HG03060 (cell line): ENCODE measurements around the gene CCNYL1.

Experiments
- ATAC-seq: cut with Tn5 transposase; IDR thresholded peaks from one replicate; pipeline ENCODE4 v1.9.1; 2021; ENCODE audit warnings: low read depth, moderate number of reproducible peaks; ENCODE audit not compliant: unreplicated experiment

The CCNYL1 gene

GRCh38 chr2:207763303-207763917 lies 52.0 kb downstream of the CCNYL1 start:
- no peak for ATAC-seq

DNA sequence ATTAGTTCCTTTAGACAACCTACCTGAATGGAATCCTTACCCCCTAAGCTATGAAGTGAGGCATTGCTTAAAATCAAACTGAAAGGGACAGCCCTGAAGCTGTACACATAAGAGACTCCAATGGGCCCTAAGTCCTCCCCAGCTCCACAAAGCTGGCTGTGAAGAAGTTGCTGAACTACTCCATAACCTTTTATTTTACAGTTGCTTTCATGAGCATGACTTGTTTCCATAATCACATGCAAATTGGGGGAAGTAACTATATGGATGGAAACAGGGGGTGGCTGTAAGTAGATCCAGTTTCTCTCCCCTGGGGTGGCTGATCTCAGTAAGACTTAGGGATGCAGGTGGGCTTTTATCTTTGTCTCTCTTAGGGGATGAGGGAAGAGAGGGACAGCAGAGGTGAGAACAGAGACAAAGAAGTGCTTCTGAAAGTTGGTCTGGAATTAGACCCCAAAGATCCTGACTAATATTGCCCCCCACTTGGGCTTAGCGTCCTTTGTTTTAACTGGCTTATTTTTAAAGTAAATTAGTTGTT lies 52.7 kb downstream of the CCNYL1 start:
- ATAC-seq: no peak

DNA sequence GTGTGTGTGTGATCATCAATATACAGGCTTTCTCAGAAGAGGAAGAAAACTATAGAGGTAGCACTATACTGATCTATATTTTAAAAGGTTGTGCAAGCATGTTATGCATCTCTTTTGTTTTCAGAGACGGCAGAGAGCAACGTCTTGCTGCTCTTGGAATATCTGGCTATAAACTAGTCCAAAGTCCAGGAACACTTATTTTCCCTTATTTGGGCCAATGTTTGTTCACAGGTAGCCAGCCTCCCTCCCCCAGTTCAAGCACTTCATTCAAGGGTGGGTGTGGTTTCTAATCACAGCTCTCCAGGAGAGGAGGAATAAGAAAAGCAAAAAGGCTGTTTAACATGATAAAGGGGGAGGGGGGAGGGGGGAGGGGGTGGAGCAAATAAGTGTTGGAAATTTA lies 54.1 kb downstream of the CCNYL1 start:
- no peak for ATAC-seq

- no peak for ATAC-seq
Observed at GRCh38 chr2:207766041-207766551, 54.7 kb downstream of the CCNYL1 start.

GRCh38 chr2:207766697-207767460 lies 55.4 kb downstream of the CCNYL1 start:
- no peak for ATAC-seq

DNA sequence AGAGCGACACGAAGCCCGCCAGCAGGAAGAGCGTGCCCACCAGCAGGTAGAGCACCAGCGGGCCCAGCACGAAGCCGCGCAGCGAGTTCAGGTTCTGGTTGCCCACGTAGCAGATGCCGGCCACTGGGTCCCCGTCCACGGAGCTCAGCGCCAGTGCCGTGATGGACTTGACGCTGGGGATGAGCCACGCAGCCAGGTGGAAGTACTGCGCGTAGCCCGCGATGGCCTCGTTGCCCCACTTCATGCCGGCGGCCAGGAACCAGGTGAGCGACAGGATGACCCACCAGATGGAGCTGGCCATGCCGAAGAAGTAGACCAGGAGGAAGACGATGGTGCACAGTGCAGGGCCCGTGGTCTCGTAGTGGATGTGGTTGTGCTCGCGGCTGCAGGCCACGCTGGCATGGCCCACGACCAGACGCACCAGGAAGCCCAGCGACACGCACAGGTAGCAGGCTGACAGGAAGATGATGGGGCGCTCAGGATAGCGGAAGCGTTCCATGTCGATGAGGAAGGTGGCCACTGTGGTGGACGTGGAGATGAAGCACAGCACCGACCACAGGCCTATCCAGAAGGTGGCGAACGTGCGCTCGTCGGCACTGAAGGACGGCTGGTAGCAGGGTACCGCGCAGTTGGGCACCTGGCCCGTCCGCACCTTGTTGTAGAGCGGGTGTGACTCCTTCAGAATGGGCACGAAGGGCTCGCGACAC lies 56.2 kb downstream of the CCNYL1 start:
- no peak for ATAC-seq

DNA sequence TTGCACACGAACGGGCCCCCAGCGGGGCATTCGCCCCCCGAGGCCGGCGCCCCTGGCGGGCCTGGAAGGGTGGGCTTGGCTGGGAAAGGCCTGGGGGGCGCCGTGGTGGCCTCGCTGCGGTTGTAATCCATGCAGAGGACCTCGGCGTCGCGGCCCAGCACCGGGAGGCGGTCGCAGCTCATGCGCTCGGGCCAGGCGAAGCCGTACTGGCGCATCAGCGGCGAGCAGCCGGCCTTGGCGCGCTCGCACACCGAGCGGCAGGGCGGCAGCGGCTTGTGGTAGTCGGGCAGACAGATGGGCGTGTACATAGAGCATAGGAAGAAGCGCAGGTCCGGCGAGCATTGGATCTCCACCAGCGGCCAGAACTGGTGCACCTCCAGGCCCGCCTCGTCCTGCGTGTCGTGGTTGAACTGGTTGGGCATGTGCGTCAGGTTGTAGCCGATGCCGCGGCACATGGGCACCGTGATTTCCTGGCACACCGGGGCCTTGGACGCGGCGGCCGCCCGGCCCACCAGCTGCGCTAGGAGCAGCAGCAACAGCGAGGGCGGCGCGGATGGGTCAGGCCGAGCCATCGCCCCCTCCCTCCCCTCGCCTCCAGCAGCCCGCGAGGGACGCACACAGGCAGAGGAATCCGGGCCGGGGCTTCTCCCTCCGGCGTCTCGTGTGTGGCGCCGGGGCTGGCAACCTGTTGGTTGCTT lies 56.9 kb downstream of the CCNYL1 start:
- no peak for ATAC-seq

GRCh38 chr2:207768866-207769596 lies 57.6 kb downstream of the CCNYL1 start:
- no peak for ATAC-seq

- no peak for ATAC-seq
Observed at GRCh38 chr2:207770602-207771404, 59.4 kb downstream of the CCNYL1 start.

- no peak for ATAC-seq
Observed at GRCh38 chr2:207771421-207771820, 60.0 kb downstream of the CCNYL1 start.

DNA sequence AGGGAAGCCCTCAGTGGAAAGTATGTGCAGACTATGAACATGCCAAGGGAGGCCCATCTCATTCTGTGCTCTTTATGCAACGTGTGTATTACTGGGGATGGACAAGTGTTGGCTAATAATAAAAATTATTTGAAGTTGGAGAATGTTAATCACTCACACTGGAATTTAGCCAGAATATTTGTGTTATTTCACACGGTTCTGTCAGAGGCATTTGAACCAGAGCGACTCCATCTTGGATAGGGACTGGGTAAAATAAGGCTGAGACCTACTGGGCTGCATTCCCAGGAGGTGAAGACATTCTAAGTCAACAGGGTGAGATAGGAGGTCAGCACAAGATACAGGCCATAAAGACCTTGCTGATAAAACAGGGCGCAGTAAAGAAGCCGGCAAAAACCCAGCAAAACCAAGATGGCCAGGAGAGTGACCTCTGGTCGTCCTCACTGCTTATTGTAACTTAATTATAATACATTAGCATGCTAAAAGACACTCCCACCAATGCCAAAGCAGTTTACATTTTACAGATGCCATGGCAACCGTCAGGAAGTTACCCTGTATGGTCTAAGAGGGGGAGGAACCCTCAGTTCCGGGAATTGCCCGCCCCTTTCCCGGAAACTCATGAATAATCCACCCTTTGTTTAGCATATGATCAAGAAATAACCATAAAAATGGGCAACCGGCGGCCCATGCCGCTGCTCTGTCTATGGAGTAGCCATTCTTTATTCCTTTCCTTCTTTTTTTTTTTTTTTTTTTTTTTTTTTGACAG lies 60.8 kb downstream of the CCNYL1 start:
- no peak for ATAC-seq

GRCh38 chr2:207772844-207773205 lies 61.4 kb downstream of the CCNYL1 start:
- no peak for ATAC-seq

- no peak for ATAC-seq
Observed at GRCh38 chr2:207775473-207775872, 64.0 kb downstream of the CCNYL1 start.

GRCh38 chr2:207777124-207777523 lies 65.7 kb downstream of the CCNYL1 start:
- ATAC-seq: no peak

DNA sequence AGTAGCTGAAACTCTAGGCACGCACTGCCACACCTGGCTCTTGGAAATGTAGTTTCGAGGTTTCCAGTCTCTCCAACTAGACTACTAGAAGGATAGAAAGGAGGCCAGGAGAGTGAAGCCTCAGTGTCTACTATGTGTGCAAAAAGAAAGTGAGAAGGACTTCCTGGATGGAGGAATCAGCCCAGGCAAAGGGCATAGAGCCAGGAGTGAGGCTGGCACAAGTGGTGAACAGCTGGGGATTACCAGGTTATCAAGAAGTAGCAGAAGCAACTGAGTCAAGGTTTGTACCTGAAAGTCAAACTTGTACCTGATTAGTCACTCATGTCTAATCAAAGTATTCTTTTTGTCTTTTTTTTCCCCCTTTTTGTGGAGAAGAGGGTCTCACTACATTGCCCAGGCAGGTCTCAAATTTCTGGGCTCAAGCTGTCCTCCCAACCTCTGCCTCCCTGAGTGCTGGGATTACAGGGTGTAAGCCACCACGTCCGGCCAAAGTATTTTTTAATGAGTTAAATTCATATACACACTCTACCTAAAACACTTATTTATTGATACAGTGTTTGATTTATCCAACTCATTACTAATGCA lies 67.0 kb downstream of the CCNYL1 start:
- ATAC-seq: no peak

GRCh38 chr2:207779523-207779922 lies 68.1 kb downstream of the CCNYL1 start:
- no peak for ATAC-seq

- no peak for ATAC-seq
Observed at GRCh38 chr2:207782238-207783030, 71.0 kb downstream of the CCNYL1 start.
